ENCODE measurements around the gene SIRT5.

SIRT5 gene

GRCh38 chr6:13554929-13555333 is 19.5 kb upstream of the SIRT5 start:
- DNase-seq = no peak

- DNase-seq = no peak
These were observed 16.6 kb upstream of the SIRT5 start for GRCh38 chr6:13557841-13558240.

GRCh38 chr6:13558718-13559117 is 15.7 kb upstream of the SIRT5 start:
- no peak for DNase-seq

GRCh38 chr6:13559251-13559650 is 15.2 kb upstream of the SIRT5 start:
- no peak for DNase-seq

- no peak for DNase-seq
These were observed 14.3 kb upstream of the SIRT5 start for GRCh38 chr6:13559968-13560650.

GRCh38 chr6:13560651-13561044 is 13.8 kb upstream of the SIRT5 start:
- DNase-seq = no peak

- DNase-seq = no peak
These were observed 12.7 kb upstream of the SIRT5 start for GRCh38 chr6:13561624-13562267.

- DNase-seq = no peak
These were observed 11.4 kb upstream of the SIRT5 start for GRCh38 chr6:13563009-13563408.

GRCh38 chr6:13565921-13566320 is 8.5 kb upstream of the SIRT5 start:
- DNase-seq = no peak

- no peak for DNase-seq
These were observed 7.9 kb upstream of the SIRT5 start for GRCh38 chr6:13566500-13566899.

GRCh38 chr6:13568970-13569369 is 5.4 kb upstream of the SIRT5 start:
- no peak for DNase-seq

- DNase-seq = no peak
These were observed 2.2 kb upstream of the SIRT5 start for GRCh38 chr6:13572240-13572639.

- no peak for DNase-seq
These were observed 1.3 kb upstream of the SIRT5 start for GRCh38 chr6:13572951-13573654.

- DNase-seq = peak; percentile 16
These were observed 711 bp upstream of the SIRT5 start for GRCh38 chr6:13573669-13574110.

GRCh38 chr6:13574149-13574570 is 241 bp upstream of the SIRT5 start:
- peak; percentile 91 for DNase-seq

- no peak for DNase-seq
These were observed 975 bp downstream of the SIRT5 start for GRCh38 chr6:13575377-13575775.

- DNase-seq = no peak
These were observed 1.6 kb downstream of the SIRT5 start for GRCh38 chr6:13576017-13576416.

GRCh38 chr6:13577926-13578325 is 3.5 kb downstream of the SIRT5 start:
- DNase-seq = no peak

GRCh38 chr6:13579911-13580310 is 5.5 kb downstream of the SIRT5 start:
- DNase-seq = no peak

GRCh38 chr6:13581700-13582229 is 7.4 kb downstream of the SIRT5 start:
- no peak for DNase-seq

GRCh38 chr6:13586603-13587542 is 12.5 kb downstream of the SIRT5 start:
- no peak for DNase-seq

GRCh38 chr6:13589801-13590200 is 15.4 kb downstream of the SIRT5 start:
- no peak for DNase-seq
